NAMALWA (cell line): ENCODE measurements around the gene RASSF8.
A peak's percentile ranks its signal among the peaks of the same experiment; 100 is the strongest.

Experiments used
- DNase-seq: peaks from one replicate; pipeline ENCODE4 v3.0.0-alpha.2; 2015; ENCODE audit warnings: low spot score

RASSF8 gene

GRCh38 chr12:26126340-26127284 is 168.1 kb downstream of the RASSF8 start:
- DNase-seq: peak; percentile 68

GRCh38 chr12:26127404-26127803 is 168.9 kb downstream of the RASSF8 start:
- DNase-seq: no peak

- DNase-seq: no peak
Measured at GRCh38 chr12:26128168-26128567, 169.7 kb downstream of the RASSF8 start.
